PC-3 (cell line): ENCODE data around the gene SLC2A13.

Source experiments
- CTCF ChIP-seq: fragments of 300-600 bp; sonication (generic); conservative IDR thresholded peaks from 2 replicates; pipeline ENCODE4 v1.5.1; 2017; ENCODE audit warnings: antibody characterized with exemption, low read depth, mild to moderate bottlenecking, low read length
- EZH2 ChIP-seq: fragments of 300-600 bp; sonication (generic); IDR thresholded peaks from one replicate; pipeline ENCODE4 v1.6.1; 2017; ENCODE audit warnings: antibody characterized with exemption, mild to moderate bottlenecking, low read length; ENCODE audit not compliant: unreplicated experiment
- EZH2phosphoT487 ChIP-seq: fragments of 300-600 bp; sonication (generic); IDR thresholded peaks from 2 replicates; pipeline ENCODE4 v1.6.1; 2018; ENCODE audit warnings: mild to moderate bottlenecking, antibody characterized with exemption, low read length, borderline replicate concordance

DNA sequence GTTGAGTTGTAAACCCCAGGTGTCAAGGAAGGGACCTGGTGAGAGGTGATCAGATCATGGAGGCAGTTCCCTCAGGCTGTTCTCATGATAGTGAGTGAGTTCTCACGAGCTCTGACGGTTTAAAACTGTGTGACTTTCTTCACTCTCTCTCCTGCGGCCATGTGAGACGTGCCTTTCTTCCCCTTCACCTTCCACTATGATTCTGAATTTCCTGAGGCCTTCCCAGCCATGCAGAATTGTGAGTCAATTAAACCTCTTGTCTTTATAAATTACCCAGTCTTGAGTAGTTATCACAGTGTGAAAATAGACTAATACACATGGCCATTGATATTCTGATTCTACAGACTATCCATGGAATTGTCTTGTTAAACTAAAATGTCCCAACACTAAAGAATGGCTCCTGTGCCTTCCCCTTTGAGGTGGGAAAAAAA is 85.6 kb downstream of the SLC2A13 start:
- TF ChIP-seq CTCF (no peak), EZH2 (no peak), EZH2phosphoT487 (no peak)
